GM12864 (cell line): Measurements from ENCODE around the gene TAF9.
"Not testable (repeated sequence)": the region's sequence is repeated elsewhere in the genome, so short reads cannot be mapped to it uniquely, and the experiment has no call there.

Experiments used
- DNase-seq: peaks from one replicate; pipeline ENCODE4 v3.0.0-alpha.2; 2011; ENCODE audit warnings: low read depth
- H3K4me3 ChIP-seq: 2 replicates; pipeline ENCODE4 v1.5.1; 2011; ENCODE audit warnings: mild to moderate bottlenecking, low read depth, low read length, control low read depth
- CTCF ChIP-seq: IDR thresholded peaks from 2 replicates; pipeline ENCODE4 v1.5.1; 2011; ENCODE audit warnings: low read depth, mild to moderate bottlenecking, moderate library complexity, low read length, control low read depth, inconsistent platforms; ENCODE audit errors: missing control alignments

The TAF9 gene

GRCh38 chr5:69404659-69405330, 35.5 kb upstream of the TAF9 start:
- no peak overlapping the region for H3K4me3 ChIP-seq
- DNase-seq, result no peak
- no peak for TF ChIP-seq CTCF

GRCh38 chr5:69378376-69378775, 9.1 kb upstream of the TAF9 start:
- no peak for TF ChIP-seq CTCF
- H3K4me3 ChIP-seq, result no peak overlapping the region
- DNase-seq, result no peak

- peak overlapping the region; percentile 42 for H3K4me3 ChIP-seq
- peak; percentile 49 for DNase-seq
- no peak for TF ChIP-seq CTCF
These were observed 5.7 kb upstream of the TAF9 start for GRCh38 chr5:69374911-69375446.

GRCh38 chr5:69372394-69372793, 3.1 kb upstream of the TAF9 start:
- no peak for TF ChIP-seq CTCF
- no peak for DNase-seq
- peak overlapping the region; percentile 50 for H3K4me3 ChIP-seq

GRCh38 chr5:69370335-69370734, 1.0 kb upstream of the TAF9 start:
- H3K4me3 ChIP-seq, result peak overlapping the region; percentile 84
- DNase-seq, result not testable (repeated sequence)

- H3K4me3 ChIP-seq, result peak overlapping the region; percentile 84
- DNase-seq, result no peak
- no peak for TF ChIP-seq CTCF
These were observed 621 bp downstream of the TAF9 start for GRCh38 chr5:69368458-69369339.

GRCh38 chr5:69367697-69368279, 1.5 kb downstream of the TAF9 start:
- H3K4me3 ChIP-seq, result peak overlapping the region; percentile 84
- TF ChIP-seq CTCF, result peak; percentile 36
- DNase-seq, result no peak
